Activated CD4-positive, alpha-beta T cell treated with anti-CD3 and anti-CD28 coated beads, Interleukin-2, Interleukin-6, amounts not matched to agents 100 ng/mL and 50 ng/mL, durations not matched to agents 16 hours and 8 hours (primary cell): ENCODE measurements around the gene UBAP2.

Experiments
- DNase-seq: peaks from one replicate; pipeline ENCODE4 v3.0.0-alpha.2; 2020

Gene UBAP2

GRCh38 chr9:33919276-33919897, 129.3 kb downstream of the UBAP2 start:
- no peak for DNase-seq

GRCh38 chr9:33917036-33917435, 131.7 kb downstream of the UBAP2 start:
- DNase-seq = no peak

- no peak for DNase-seq
Measured at GRCh38 chr9:33914887-33915628, 133.6 kb downstream of the UBAP2 start.

GRCh38 chr9:33913541-33913940, 135.1 kb downstream of the UBAP2 start:
- DNase-seq = no peak

GRCh38 chr9:33908749-33909148, 139.9 kb downstream of the UBAP2 start:
- DNase-seq = no peak

GRCh38 chr9:33908114-33908513, 140.6 kb downstream of the UBAP2 start:
- no peak for DNase-seq

- DNase-seq = no peak
Measured at GRCh38 chr9:33907347-33907746, 141.3 kb downstream of the UBAP2 start.

- DNase-seq = no peak
Measured at GRCh38 chr9:33906769-33907168, 141.9 kb downstream of the UBAP2 start.

- DNase-seq = no peak
Measured at GRCh38 chr9:33905137-33905536, 143.6 kb downstream of the UBAP2 start.

- DNase-seq = no peak
Measured at GRCh38 chr9:33903157-33903780, 145.4 kb downstream of the UBAP2 start.

GRCh38 chr9:33894316-33894715, 154.4 kb downstream of the UBAP2 start:
- no peak for DNase-seq

GRCh38 chr9:33893861-33894260, 154.8 kb downstream of the UBAP2 start:
- DNase-seq = no peak

- DNase-seq = no peak
Measured at GRCh38 chr9:33885948-33886347, 162.7 kb downstream of the UBAP2 start.

GRCh38 chr9:33884856-33885701, 163.6 kb downstream of the UBAP2 start:
- DNase-seq = no peak

GRCh38 chr9:33881635-33882034, 167.1 kb downstream of the UBAP2 start:
- DNase-seq = no peak

- DNase-seq = no peak
Measured at GRCh38 chr9:33880211-33881089, 168.2 kb downstream of the UBAP2 start.

GRCh38 chr9:33878691-33879366, 169.9 kb downstream of the UBAP2 start:
- DNase-seq = no peak

- DNase-seq = no peak
Measured at GRCh38 chr9:33877727-33878489, 170.8 kb downstream of the UBAP2 start.
